ENCODE data around the gene TBCK.
"Not testable (repeated sequence)": the region's sequence is repeated elsewhere in the genome, so short reads cannot be mapped to it uniquely, and the experiment has no call there.

TBCK gene

GRCh38 chr4:106208481-106209460 is 107.2 kb downstream of the TBCK start:
- no peak for DNase-seq

DNA sequence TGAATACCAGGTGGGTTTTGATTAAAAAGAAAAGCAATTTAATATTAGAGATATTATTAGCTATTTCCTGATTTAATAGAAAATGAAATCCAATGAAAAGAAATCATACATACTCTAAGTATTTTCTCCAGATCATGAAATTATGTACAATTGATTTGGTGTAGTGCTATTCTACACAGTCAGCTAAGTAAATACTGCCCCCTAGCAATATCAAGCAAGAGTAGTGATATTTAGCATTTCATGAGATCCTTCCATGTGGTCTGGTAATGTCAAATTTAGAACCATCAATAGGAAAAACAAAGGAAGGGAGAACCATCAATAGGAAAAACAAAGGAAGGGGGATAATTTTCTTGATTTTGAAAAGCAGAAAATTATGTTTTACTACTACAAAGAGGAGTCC is 114.6 kb downstream of the TBCK start:
- no peak for DNase-seq

DNA sequence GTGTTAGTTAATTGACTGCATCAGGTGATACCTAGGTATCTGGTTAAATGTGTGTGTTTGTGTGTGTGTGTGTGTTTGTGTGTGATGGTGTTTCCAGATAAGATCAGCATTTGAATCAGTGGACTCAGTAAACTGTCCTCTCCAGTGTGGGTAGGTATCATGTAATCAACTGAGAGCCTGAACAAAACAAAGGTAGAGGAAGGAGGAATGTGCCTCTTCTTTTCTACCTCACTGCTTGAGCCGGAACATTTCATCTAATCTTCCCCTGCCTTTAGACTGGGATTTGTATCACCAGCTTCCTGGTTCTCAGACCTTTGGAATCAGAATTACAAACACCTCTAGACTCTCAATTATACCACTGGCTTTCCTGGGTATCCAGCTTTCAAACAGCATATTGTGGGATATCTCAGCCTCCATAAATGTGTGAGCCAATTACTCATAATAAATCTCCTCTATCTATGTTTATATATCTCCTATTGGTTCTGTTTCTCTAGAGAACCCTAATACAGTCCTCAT is 120.5 kb downstream of the TBCK start:
- DNase-seq = no peak

GRCh38 chr4:106194801-106195200 is 121.2 kb downstream of the TBCK start:
- DNase-seq = no peak

DNA sequence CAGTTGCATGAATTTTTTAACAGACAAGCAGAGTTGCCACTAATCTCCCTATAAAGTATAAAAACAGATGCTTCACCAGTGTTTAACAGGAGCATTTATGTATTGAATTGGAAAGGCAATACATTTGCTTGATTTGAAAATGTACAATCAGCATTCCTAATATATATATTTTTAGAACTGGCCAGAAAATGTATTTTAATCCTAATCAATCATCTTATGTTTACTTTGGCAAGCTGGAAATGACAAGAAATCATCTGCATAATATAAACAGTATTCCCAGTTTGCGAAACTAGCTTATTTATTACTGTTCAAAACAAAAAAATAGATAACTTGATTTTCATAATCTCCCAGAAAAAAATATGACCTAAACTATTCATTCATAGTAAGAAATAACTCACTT is 123.9 kb downstream of the TBCK start:
- DNase-seq = no peak

- no peak for DNase-seq
Measured at GRCh38 chr4:106186201-106186600, 129.8 kb downstream of the TBCK start.

GRCh38 chr4:106183551-106183950 is 132.5 kb downstream of the TBCK start:
- DNase-seq = no peak

GRCh38 chr4:106172861-106173260 is 143.1 kb downstream of the TBCK start:
- no peak for DNase-seq

DNA sequence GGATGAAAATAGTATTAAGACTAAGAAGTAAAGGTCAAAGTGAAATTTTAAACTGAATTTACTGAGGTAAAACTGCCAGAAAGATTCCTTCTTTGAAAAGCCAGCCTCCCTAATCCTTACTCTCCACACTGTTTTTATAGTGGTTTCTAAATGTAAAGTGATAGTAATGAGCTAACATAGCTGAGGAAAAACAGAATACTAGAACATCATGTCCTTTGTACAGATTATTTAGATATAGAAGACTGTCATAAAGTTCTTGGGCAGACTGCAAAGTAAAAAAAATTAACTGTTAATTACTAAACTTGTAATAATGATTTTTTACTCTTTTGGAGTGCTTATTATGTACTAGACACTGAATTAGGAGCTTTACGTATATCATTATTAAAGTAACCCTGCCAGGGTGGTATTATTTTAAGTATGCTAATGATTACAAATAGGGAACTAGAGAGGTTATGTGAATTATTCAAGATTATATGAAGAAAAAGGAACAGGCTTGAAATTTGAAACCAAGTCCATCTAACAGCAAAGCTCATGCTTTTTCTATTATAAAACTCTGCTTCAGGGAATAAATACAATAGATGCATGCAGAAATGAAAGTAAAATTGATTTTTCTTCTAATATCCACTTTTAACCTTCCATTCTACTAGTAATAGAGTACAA is 150.5 kb downstream of the TBCK start:
- no peak for DNase-seq

- no peak for DNase-seq
Measured at GRCh38 chr4:106162278-106162677, 153.7 kb downstream of the TBCK start.

GRCh38 chr4:106160560-106160959 is 155.4 kb downstream of the TBCK start:
- DNase-seq = no peak

DNA sequence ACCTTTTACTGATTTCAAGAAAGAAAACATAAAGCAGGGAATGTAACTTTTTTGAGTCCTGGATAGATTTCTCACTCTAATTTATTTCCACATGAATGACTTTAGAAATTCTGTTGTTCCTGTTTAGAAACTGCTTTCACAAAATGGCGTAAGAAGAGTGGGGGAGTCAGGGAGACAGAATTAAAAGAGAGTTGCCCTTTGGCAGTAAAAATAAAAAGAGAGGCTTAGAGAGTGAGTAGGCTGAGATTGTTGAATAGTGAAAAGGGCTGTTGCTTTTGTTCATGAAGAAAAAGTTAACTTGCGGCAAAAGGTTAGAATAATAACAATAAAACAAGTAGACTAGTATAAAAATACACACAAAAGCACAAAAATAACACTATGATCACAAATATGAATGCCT is 166.1 kb downstream of the TBCK start:
- no peak for DNase-seq

DNA sequence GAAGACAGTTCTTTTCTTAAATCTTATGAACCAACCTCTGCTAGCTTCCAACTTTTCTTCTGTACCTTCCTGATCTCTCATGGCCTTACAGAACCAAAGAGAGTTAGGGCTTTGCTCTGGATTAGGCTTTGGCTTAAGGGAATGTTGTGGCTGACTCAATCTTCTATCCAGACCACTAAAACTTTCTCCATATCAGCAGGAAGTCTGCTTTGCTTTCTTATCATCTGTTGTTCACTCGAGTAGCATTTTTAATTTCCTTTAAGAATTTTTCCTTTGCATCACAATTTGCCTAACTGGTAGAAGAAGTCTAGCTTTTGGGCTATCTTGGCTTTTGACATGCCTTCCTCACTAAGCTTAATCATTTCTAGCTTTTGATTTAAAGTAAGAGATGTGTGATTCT is 167.0 kb downstream of the TBCK start:
- no peak for DNase-seq

GRCh38 chr4:106142616-106143127 is 173.3 kb downstream of the TBCK start:
- DNase-seq = no peak

DNA sequence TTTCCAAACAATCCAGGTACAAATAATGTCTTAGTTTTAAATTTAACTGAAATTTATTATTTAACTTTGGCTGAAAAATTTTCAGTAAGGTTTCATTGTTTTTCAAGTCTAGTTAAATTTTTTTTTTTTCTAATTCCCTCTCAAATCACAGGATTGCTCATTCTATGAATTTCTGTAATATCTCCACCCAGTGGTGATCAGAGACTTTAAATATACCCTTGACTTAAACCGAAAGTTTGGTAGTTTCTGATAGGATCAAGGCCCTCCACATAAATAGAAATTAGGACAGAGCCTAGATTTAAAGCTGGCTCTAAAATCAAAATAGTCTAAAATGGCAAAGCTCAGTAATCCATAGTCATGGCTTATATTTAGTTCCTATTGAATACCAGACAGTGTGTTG is 175.4 kb downstream of the TBCK start:
- no peak for DNase-seq

DNA sequence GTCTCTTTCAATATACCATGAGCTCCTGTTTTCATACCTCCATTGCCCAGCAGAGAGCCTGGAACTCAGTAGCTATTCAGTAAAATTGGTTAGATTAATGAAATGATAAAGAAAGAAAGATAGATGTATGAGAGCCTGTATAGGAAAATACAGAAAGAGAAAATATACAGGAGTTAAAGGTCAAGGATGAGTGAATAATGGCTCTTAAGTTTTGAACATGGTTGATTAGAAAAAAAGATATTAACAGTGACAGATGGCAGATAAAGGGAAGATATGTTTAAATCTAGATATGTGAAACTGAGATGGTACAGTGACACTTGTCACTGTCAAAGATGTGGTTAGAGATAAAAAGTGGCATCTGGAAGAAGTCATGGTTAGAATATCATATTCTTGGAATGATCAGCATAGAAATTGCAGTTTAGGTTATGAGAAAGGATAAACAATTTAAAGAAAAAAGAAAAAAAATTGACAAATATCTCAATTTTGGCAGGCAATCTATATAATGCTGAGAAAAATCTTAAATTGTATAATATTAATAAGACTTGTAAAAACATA is 179.2 kb downstream of the TBCK start:
- no peak for DNase-seq

- DNase-seq = no peak
Measured at GRCh38 chr4:106132045-106132444, 184.0 kb downstream of the TBCK start.

- DNase-seq = no peak
Measured at GRCh38 chr4:106126062-106126461, 189.9 kb downstream of the TBCK start.

- not testable (repeated sequence) for DNase-seq
Measured at GRCh38 chr4:106119949-106120555, 196.0 kb downstream of the TBCK start.

- no peak for DNase-seq
Measured at GRCh38 chr4:106116025-106116424, 200.0 kb downstream of the TBCK start.

DNA sequence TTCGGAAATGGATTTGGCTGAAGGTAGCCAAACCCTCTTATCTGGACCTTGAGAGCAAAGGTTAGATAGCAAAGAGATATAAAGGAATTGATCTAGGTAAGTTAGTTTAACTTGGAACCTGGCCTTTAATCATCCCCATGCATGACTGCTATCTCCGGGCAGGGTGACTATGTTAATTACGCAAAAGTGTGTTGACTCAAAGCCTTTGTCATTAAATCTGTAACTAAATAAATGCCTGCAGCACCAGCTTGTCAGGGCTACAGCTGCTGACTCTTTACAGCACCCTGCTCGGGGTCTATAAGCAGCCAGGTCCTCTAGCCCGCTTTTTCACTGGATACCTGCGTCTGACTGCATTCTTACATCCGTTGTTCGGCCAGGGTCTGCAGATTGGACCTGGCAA is 201.7 kb downstream of the TBCK start:
- no peak for DNase-seq

GRCh38 chr4:106111778-106112469 is 204.1 kb downstream of the TBCK start:
- not testable (repeated sequence) for DNase-seq
